Neural cell (in vitro differentiated cells): ENCODE results near the gene SCG5. TPM values are rescaled to one million over a fixed set of nuclear protein-coding genes. Genes with fewer than 3 reads are reported as not detected.
A peak's percentile ranks its signal among the peaks of the same experiment; 100 is the strongest.

Experiments used
- H2AFZ ChIP-seq: fragments of 200-600, 300-800 bp; sonication (generic), shearing (Covaris generic); 2 replicates; pipeline ENCODE4 v1.6.0; 2014; ENCODE audit warnings: low read depth, mild to moderate bottlenecking, antibody characterized with exemption, low read length, moderate library complexity
- H3F3A ChIP-seq: fragments of 200-600 bp; shearing (Covaris generic); 2 replicates; pipeline ENCODE4 v1.6.1; 2016; ENCODE audit warnings: mild to moderate bottlenecking, moderate library complexity, mixed read lengths, antibody characterized with exemption, low read length; ENCODE audit not compliant: insufficient read depth, poor library complexity, severe bottlenecking
- H3K27ac ChIP-seq: fragments of 200-600, 300-800 bp; sonication (generic), shearing (Covaris generic); 2 replicates; pipeline ENCODE4 v1.5.1; 2014; ENCODE audit warnings: mild to moderate bottlenecking, low read length, moderate library complexity
- H3K27me3 ChIP-seq: fragments of 300-800, 200-600 bp; sonication (generic), shearing (Covaris generic); 2 replicates; pipeline ENCODE4 v1.6.0; 2014; ENCODE audit warnings: mild to moderate bottlenecking, low read depth, low read length, moderate library complexity; ENCODE audit not compliant: insufficient read depth
- H3K36me3 ChIP-seq: fragments of 300-800, 200-600 bp; sonication (generic), shearing (Covaris generic); 2 replicates; pipeline ENCODE4 v1.5.1; 2014; ENCODE audit warnings: mild to moderate bottlenecking, antibody characterized with exemption, low read length, moderate library complexity; ENCODE audit not compliant: insufficient read depth
- H3K4me2 ChIP-seq: fragments of 300-800, 200-600 bp; sonication (generic), shearing (Covaris generic); 2 replicates; pipeline ENCODE4 v1.6.0; 2014; ENCODE audit warnings: mild to moderate bottlenecking, low read length
- H3K4me3 ChIP-seq: fragments of 300-800, 200-600 bp; sonication (generic), shearing (Covaris generic); 2 replicates; pipeline ENCODE4 v1.5.1; 2014; ENCODE audit warnings: mild to moderate bottlenecking, low read length, moderate library complexity
- H3K79me2 ChIP-seq: fragments of 200-600 bp; shearing (Covaris generic); replicated peaks from 2 replicates; pipeline ENCODE4 v1.6.0; 2014; ENCODE audit warnings: mild to moderate bottlenecking, low read length, moderate library complexity; ENCODE audit not compliant: insufficient read depth
- H3K9ac ChIP-seq: fragments of 300-800, 200-600 bp; sonication (generic), shearing (Covaris generic); 2 replicates; pipeline ENCODE4 v1.6.1; 2016; ENCODE audit warnings: mild to moderate bottlenecking, low read length, mixed read lengths
- H3K9me2 ChIP-seq: fragments of 200-600 bp; shearing (Covaris generic); 2 replicates; pipeline ENCODE4 v1.6.1; 2016; ENCODE audit warnings: mild to moderate bottlenecking, low read length, mixed read lengths; ENCODE audit not compliant: insufficient read depth
- H3K9me3 ChIP-seq: fragments of 200-600, 300-800 bp; sonication (generic), shearing (Covaris generic); 2 replicates; pipeline ENCODE4 v1.6.1; 2016; ENCODE audit warnings: mild to moderate bottlenecking, mixed run types, low read length, moderate library complexity, mixed read lengths
- H4K20me1 ChIP-seq: fragments of 200-600 bp; shearing (Covaris generic); 2 replicates; pipeline ENCODE4 v1.6.1; 2016; ENCODE audit warnings: mild to moderate bottlenecking, mixed run types; ENCODE audit not compliant: insufficient read depth
- CTCF ChIP-seq: fragments of 450-650 bp; IDR thresholded peaks from 2 replicates; pipeline ENCODE4 v1.5.1; 2014; ENCODE audit warnings: antibody characterized with exemption, mild to moderate bottlenecking, moderate library complexity; ENCODE audit not compliant: poor library complexity, severe bottlenecking
- EP300 ChIP-seq: fragments of 450-650 bp; conservative IDR thresholded peaks from 2 replicates; pipeline ENCODE4 v1.6.1; 2014; ENCODE audit warnings: antibody characterized with exemption, mild to moderate bottlenecking, moderate library complexity; ENCODE audit not compliant: poor library complexity, severe bottlenecking
- EZH2 ChIP-seq: fragments of 200-600, 300-800 bp; shearing (Covaris generic), sonication (generic); IDR thresholded peaks from 2 replicates; pipeline ENCODE4 v1.6.1; 2014; ENCODE audit warnings: antibody characterized with exemption, low read length, borderline replicate concordance, mild to moderate bottlenecking; ENCODE audit not compliant: insufficient read depth, poor library complexity, severe bottlenecking
- MXI1 ChIP-seq: fragments of 450-650 bp; conservative IDR thresholded peaks from 2 replicates; pipeline ENCODE4 v1.6.1; 2014; ENCODE audit warnings: antibody characterized with exemption, mild to moderate bottlenecking; ENCODE audit not compliant: poor library complexity, severe bottlenecking
- POLR2AphosphoS5 ChIP-seq: IDR thresholded peaks from 2 replicates; pipeline ENCODE4 v1.6.1; 2012
- RAD21 ChIP-seq: fragments of 450-650 bp; conservative IDR thresholded peaks from 2 replicates; pipeline ENCODE4 v1.6.1; 2014; ENCODE audit warnings: antibody characterized with exemption, mild to moderate bottlenecking, moderate library complexity
- SMC3 ChIP-seq: fragments of 450-650 bp; conservative IDR thresholded peaks from 2 replicates; pipeline ENCODE4 v1.6.1; 2014; ENCODE audit warnings: antibody characterized with exemption, mild to moderate bottlenecking, moderate library complexity; ENCODE audit not compliant: poor library complexity
- TAF1 ChIP-seq: IDR thresholded peaks from 2 replicates; pipeline ENCODE4 v1.6.1; 2012; ENCODE audit warnings: low read depth
- polyA plus RNA-seq: library from polyadenylated mRNA; depleted of rRNA; stranded (reverse); fragments of >200 nt; gene quantifications from 2 replicates; pipeline ENCODE4 v1.2.3, GENCODE V29; 2014
- TF ChIP-seq, protein P1 (sequence below): IDR thresholded peaks from 2 replicates; pipeline ENCODE4 v1.6.1; 2012; ENCODE audit warnings: borderline replicate concordance

SCG5 gene
- polyA plus RNA-seq, 1 donor from 2014 or later = 116 TPM

GRCh38 chr15:32682977-32683630, 41.6 kb downstream of the SCG5 start:
- Histone ChIP-seq H3K79me2 (no peaks in the 10 kb centered on the region), H3K9me2 (no peaks in the 10 kb centered on the region), H2AFZ (no peak overlapping the region), H3K36me3 (no peaks in the 10 kb centered on the region), H3K27me3 (no peaks in the 10 kb centered on the region), H3K4me3 (no peak overlapping the region), H3K9me3 (no peaks in the 10 kb centered on the region), H4K20me1 (no peaks in the 10 kb centered on the region), H3K27ac (peak overlapping the region; percentile 10), H3F3A (no peaks in the 10 kb centered on the region), H3K9ac (no peak overlapping the region), H3K4me2 (no peak overlapping the region)
- TF ChIP-seq EP300 = no peak
- TF ChIP-seq RAD21 = no peak
- TF ChIP-seq TAF1 = no peak
- TF ChIP-seq EZH2 = no peak
- no peak for TF ChIP-seq CTCF
- no peak for TF ChIP-seq SMC3
- no peak for TF ChIP-seq POLR2AphosphoS5
- no peak for TF ChIP-seq MXI1
- TF ChIP-seq, protein P1, sequence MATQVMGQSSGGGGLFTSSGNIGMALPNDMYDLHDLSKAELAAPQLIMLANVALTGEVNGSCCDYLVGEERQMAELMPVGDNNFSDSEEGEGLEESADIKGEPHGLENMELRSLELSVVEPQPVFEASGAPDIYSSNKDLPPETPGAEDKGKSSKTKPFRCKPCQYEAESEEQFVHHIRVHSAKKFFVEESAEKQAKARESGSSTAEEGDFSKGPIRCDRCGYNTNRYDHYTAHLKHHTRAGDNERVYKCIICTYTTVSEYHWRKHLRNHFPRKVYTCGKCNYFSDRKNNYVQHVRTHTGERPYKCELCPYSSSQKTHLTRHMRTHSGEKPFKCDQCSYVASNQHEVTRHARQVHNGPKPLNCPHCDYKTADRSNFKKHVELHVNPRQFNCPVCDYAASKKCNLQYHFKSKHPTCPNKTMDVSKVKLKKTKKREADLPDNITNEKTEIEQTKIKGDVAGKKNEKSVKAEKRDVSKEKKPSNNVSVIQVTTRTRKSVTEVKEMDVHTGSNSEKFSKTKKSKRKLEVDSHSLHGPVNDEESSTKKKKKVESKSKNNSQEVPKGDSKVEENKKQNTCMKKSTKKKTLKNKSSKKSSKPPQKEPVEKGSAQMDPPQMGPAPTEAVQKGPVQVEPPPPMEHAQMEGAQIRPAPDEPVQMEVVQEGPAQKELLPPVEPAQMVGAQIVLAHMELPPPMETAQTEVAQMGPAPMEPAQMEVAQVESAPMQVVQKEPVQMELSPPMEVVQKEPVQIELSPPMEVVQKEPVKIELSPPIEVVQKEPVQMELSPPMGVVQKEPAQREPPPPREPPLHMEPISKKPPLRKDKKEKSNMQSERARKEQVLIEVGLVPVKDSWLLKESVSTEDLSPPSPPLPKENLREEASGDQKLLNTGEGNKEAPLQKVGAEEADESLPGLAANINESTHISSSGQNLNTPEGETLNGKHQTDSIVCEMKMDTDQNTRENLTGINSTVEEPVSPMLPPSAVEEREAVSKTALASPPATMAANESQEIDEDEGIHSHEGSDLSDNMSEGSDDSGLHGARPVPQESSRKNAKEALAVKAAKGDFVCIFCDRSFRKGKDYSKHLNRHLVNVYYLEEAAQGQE = no peak

- Histone ChIP-seq H3F3A (no peaks in the 10 kb centered on the region), H3K4me2 (no peak overlapping the region), H3K4me3 (no peak overlapping the region), H3K9me2 (no peaks in the 10 kb centered on the region), H3K9me3 (no peaks in the 10 kb centered on the region), H2AFZ (no peak overlapping the region), H4K20me1 (no peaks in the 10 kb centered on the region), H3K79me2 (no peaks in the 10 kb centered on the region), H3K36me3 (no peaks in the 10 kb centered on the region), H3K9ac (no peak overlapping the region), H3K27me3 (no peaks in the 10 kb centered on the region), H3K27ac (no peak overlapping the region)
- no peak for TF ChIP-seq POLR2AphosphoS5
- no peak for TF ChIP-seq SMC3
- TF ChIP-seq CTCF = no peak
- TF ChIP-seq EP300 = no peak
- TF ChIP-seq, protein P1 = no peak
- no peak for TF ChIP-seq RAD21
- no peak for TF ChIP-seq EZH2
- no peak for TF ChIP-seq TAF1
- no peak for TF ChIP-seq MXI1
Measured at GRCh38 chr15:32683906-32684584, 42.5 kb downstream of the SCG5 start.
